HCT116 (cell line): ENCODE measurements around the gene ILDR2. TPM values are rescaled to one million over a fixed set of nuclear protein-coding genes. Genes with fewer than 3 reads are reported as not detected.

Experiments used
- ATAC-seq: fragments of 200-7000 bp; cut with Tn5 transposase; 2 replicates; pipeline ENCODE4 v1.9.1; 2020; ENCODE audit warnings: mild to moderate bottlenecking, moderate library complexity
- BruUV-seq: library from RNA; stranded (reverse); fragments of 400-500 nt; replicated peaks from 2 replicates; lab custom pipeline; 2021; lab: Mats Ljungman, UMichigan
- CTCF ChIA-PET: fragments of 300-600 bp; sonication (Branson Sonifier 250); formaldehyde crosslinking; loops from one replicate; lab custom pipeline; 2021; ENCODE audit warnings: antibody characterized with exemption; lab: Charles Lee
- POLR2A ChIA-PET: fragments of 300-600, 350-600 bp; sonication (Branson Sonifier 250); formaldehyde crosslinking; loops from one replicate; lab custom pipeline; 2021; ENCODE audit warnings: antibody characterized with exemption; lab: Charles Lee
- RAD21 ChIA-PET, 2 experiments: fragments of 300-600 bp; sonication (Branson Sonifier 250); formaldehyde crosslinking; loops; one replicate each; lab custom pipeline; 2023; ENCODE audit warnings: low total read pairs in 2 of 2; ENCODE audit not compliant: uncharacterized antibody in 2 of 2, unreplicated experiment in 2 of 2, low non-redundant PET in 1 of 2; lab: Charles Lee
- DNase-seq: peaks from one replicate; pipeline ENCODE4 v3.0.0-alpha.2; 2010; ENCODE audit warnings: low read depth, low spot score
- H2AFZ ChIP-seq: fragments of 200-600 bp; shearing (Covaris generic), sonication (generic); 2 replicates; pipeline ENCODE4 v1.6.1; 2017; ENCODE audit warnings: low read depth, mixed run types, mixed read lengths, antibody characterized with exemption, low read length; ENCODE audit not compliant: poor library complexity, severe bottlenecking
- H3K27ac ChIP-seq: 2 replicates; pipeline ENCODE4 v1.5.1; 2012; ENCODE audit warnings: low read depth, low read length
- H3K27me3 ChIP-seq: fragments of 200-600 bp; sonication (generic); 2 replicates; pipeline ENCODE4 v1.6.1; 2016; ENCODE audit warnings: mixed run types, low read length, mixed read lengths; ENCODE audit not compliant: insufficient read depth
- H3K36me3 ChIP-seq, 2 experiments: fragments of 200-500 bp in 1 of 2; fragments of 200-600 bp in 1 of 2; sonication (Bioruptor generic) in 1 of 2; sonication (generic) in 1 of 2; 2 replicates each; pipeline versions ENCODE4 v1.5.1 to v1.6.1; 2014 to 2016; ENCODE audit warnings: low read length in 2 of 2, inconsistent platforms in 1 of 2, mixed read lengths in 1 of 2, mixed run types in 1 of 2; ENCODE audit not compliant: insufficient read depth in 2 of 2, control insufficient read depth in 1 of 2
- H3K4me1 ChIP-seq, 2 experiments: fragments of 200-600 bp in 1 of 2; sonication (generic) in 1 of 2; 2 replicates each; pipeline versions ENCODE4 v1.5.1 to v1.6.1; 2012 to 2017; ENCODE audit warnings: low read length in 2 of 2, inconsistent platforms in 1 of 2, mild to moderate bottlenecking in 1 of 2, mixed read lengths in 1 of 2, mixed run types in 1 of 2, moderate library complexity in 1 of 2; ENCODE audit not compliant: insufficient read depth in 2 of 2, control insufficient read depth in 1 of 2
- H3K4me2 ChIP-seq: fragments of 200-600 bp; sonication (generic); 2 replicates; pipeline ENCODE4 v1.6.1; 2017; ENCODE audit warnings: mixed run types, low read length, mixed read lengths
- H3K4me3 ChIP-seq, 2 experiments: fragments of 200-600 bp in 1 of 2; sonication (generic) in 1 of 2; replicated peaks in 1 of 2; 2 replicates each; pipeline ENCODE4 v1.5.1; 2011 to 2016; ENCODE audit warnings: low read length in 2 of 2, control low read depth in 1 of 2, low read depth in 1 of 2, mild to moderate bottlenecking in 1 of 2, mixed read lengths in 1 of 2, mixed run types in 1 of 2
- H3K79me2 ChIP-seq: fragments of 200-600 bp; sonication (generic); 2 replicates; pipeline ENCODE4 v1.6.1; 2017; ENCODE audit warnings: mild to moderate bottlenecking, mixed run types, low read length, moderate library complexity, mixed read lengths; ENCODE audit not compliant: insufficient read depth
- H3K9ac ChIP-seq: fragments of 200-600 bp; sonication (generic); 2 replicates; pipeline ENCODE4 v1.6.1; 2016; ENCODE audit warnings: low read length, mixed read lengths
- H3K9me2 ChIP-seq: fragments of 200-600 bp; sonication (generic), shearing (Covaris generic); 2 replicates; pipeline ENCODE4 v1.6.1; 2017; ENCODE audit warnings: mixed run types, mild to moderate bottlenecking, moderate library complexity; ENCODE audit not compliant: insufficient read depth
- H3K9me3 ChIP-seq, 2 experiments: fragments of 200-500 bp in 1 of 2; fragments of 200-600 bp in 1 of 2; sonication (Bioruptor generic) in 1 of 2; sonication (generic) in 1 of 2; 2 replicates each; pipeline ENCODE4 v1.6.1; 2014 to 2017; ENCODE audit warnings: low read length in 2 of 2, mixed read lengths in 2 of 2, inconsistent platforms in 1 of 2, low read depth in 1 of 2, mild to moderate bottlenecking in 1 of 2, mixed run types in 1 of 2, moderate library complexity in 1 of 2; ENCODE audit not compliant: control insufficient read depth in 1 of 2, insufficient read depth in 1 of 2
- H4K20me1 ChIP-seq: fragments of 200-600 bp; sonication (generic), shearing (Covaris generic); 2 replicates; pipeline ENCODE4 v1.6.1; 2017; ENCODE audit warnings: mixed run types, mild to moderate bottlenecking, moderate library complexity; ENCODE audit not compliant: insufficient read depth
- ATF3 ChIP-seq: IDR thresholded peaks from 2 replicates; pipeline ENCODE4 v1.6.1; 2012
- CBX3 ChIP-seq: IDR thresholded peaks from 2 replicates; pipeline ENCODE4 v1.6.1; 2012; ENCODE audit warnings: low read depth
- CEBPB ChIP-seq: IDR thresholded peaks from 2 replicates; pipeline ENCODE4 v1.6.1; 2012; ENCODE audit warnings: low read depth
- EGR1 ChIP-seq: IDR thresholded peaks from 2 replicates; pipeline ENCODE4 v1.6.1; 2012; ENCODE audit warnings: low read depth
- EZH2 ChIP-seq: fragments of 200-600 bp; sonication (generic); IDR thresholded peaks from 2 replicates; pipeline ENCODE4 v1.6.1; 2017; ENCODE audit warnings: antibody characterized with exemption, mixed run types
- EZH2phosphoT487 ChIP-seq: fragments of 200-600 bp; IDR thresholded peaks from 2 replicates; pipeline ENCODE4 v1.6.1; 2018; ENCODE audit warnings: antibody characterized with exemption, borderline replicate concordance
- FOSL1 ChIP-seq: IDR thresholded peaks from 2 replicates; pipeline ENCODE4 v1.6.1; 2012; ENCODE audit warnings: low read depth
- JUND ChIP-seq: IDR thresholded peaks from 2 replicates; pipeline ENCODE4 v1.6.1; 2012
- POLR2AphosphoS5 ChIP-seq: IDR thresholded peaks from 2 replicates; pipeline ENCODE4 v1.6.1; 2011; ENCODE audit warnings: mild to moderate bottlenecking, low read depth, low read length, moderate library complexity
- SIN3A ChIP-seq: IDR thresholded peaks from 2 replicates; pipeline ENCODE4 v1.6.1; 2012; ENCODE audit warnings: low read depth
- SP1 ChIP-seq: IDR thresholded peaks from 2 replicates; pipeline ENCODE4 v1.6.1; 2012; ENCODE audit warnings: low read depth
- SRF ChIP-seq: IDR thresholded peaks from 2 replicates; pipeline ENCODE4 v1.6.1; 2012; ENCODE audit warnings: low read depth
- TCF7L2 ChIP-seq: IDR thresholded peaks from 2 replicates; pipeline ENCODE4 v1.7.0; 2011; ENCODE audit warnings: borderline replicate concordance, inconsistent platforms; ENCODE audit not compliant: insufficient read depth, insufficient read length; ENCODE audit errors: extremely low read depth
- YY1 ChIP-seq: IDR thresholded peaks from 2 replicates; pipeline ENCODE4 v1.6.1; 2011; ENCODE audit warnings: low read length, low read depth, moderate library complexity, mild to moderate bottlenecking; ENCODE audit not compliant: insufficient replicate concordance; ENCODE audit errors: extremely low read depth
- ZFX ChIP-seq: fragments of 450-650 bp; IDR thresholded peaks from 2 replicates; pipeline ENCODE4 v1.6.1; 2017
- ZNF274 ChIP-seq: fragments of 200-500 bp; sonication (Bioruptor generic); IDR thresholded peaks from 2 replicates; pipeline ENCODE4 v1.6.1; 2014; ENCODE audit warnings: mild to moderate bottlenecking, low read depth, low read length, inconsistent platforms
- intact Hi-C: fragments of 100-400 bp; cut with micrococcal nuclease; formaldehyde crosslinking; loops from 2 replicates; pipeline ENCODE4 v1.10.0; 2022
- total RNA-seq: library from RNA; stranded (reverse); gene quantifications from one replicate; pipeline ENCODE4 v1.2.1, GENCODE V29; 2021; ENCODE audit not compliant: unreplicated experiment
- TF ChIP-seq, protein P1 (sequence below): IDR thresholded peaks from 2 replicates; pipeline ENCODE4 v1.6.1; 2012

The ILDR2 gene
- total RNA-seq, 1 experiment from 2014 or later = 2.4 TPM

DNA sequence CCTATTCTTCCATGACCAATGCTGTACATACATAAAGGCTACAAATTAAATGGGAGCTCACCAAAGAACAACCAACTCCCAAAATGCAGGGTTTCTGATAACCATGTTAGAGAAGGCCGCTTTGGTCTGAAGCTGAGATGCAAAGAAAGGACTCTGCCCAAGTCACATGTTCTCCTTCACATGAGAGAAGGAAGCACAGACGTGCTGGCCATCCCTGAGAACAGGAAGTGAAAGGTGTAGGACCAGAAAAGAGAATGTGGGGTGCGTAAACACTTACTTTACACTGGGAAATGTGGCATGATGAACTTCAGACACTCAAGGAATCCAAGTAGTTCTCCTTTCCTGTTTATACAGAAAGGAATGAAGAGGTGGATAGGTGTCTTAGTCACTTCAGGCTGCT lies 67.6 kb downstream of the ILDR2 start:
- H3K9ac ChIP-seq = no peak overlapping the region
- ATAC-seq = no peak
- no peak for DNase-seq
- no peak overlapping the region for H3K27ac ChIP-seq
- POLR2A ChIA-PET = interaction anchor here (2.1 kb wide), 1 partner anchor 150 kb away, joined by 6 read pairs; no protein-coding TSS in a partner anchor
- H3K9me2 ChIP-seq = no peaks in the 10 kb centered on the region
- no peak overlapping the region for H3K4me2 ChIP-seq
- no peaks in the 10 kb centered on the region for H3K36me3 ChIP-seq
- no peak overlapping the region for H3K4me3 ChIP-seq
- no peaks in the 10 kb centered on the region for H3K9me3 ChIP-seq
- no peaks in the 10 kb centered on the region for H3K79me2 ChIP-seq
- H3K27me3 ChIP-seq = no peaks in the 10 kb centered on the region
- H4K20me1 ChIP-seq = no peaks in the 10 kb centered on the region
- H2AFZ ChIP-seq = no peak overlapping the region
- peaks cover 0 to 8% of the 10 kb centered on the region in 2 experiments; a peak in 3 of 4 replicates for H3K4me1 ChIP-seq
- RAD21 ChIA-PET = no interaction called here
- BruUV-seq = no TSS peak
- CTCF ChIA-PET = interaction anchor here (7.0 kb wide), 1 partner anchor 153 kb away, joined by 324 read pairs; no protein-coding TSS in a partner anchor
- TF ChIP-seq EGR1 = no peak
- TF ChIP-seq ATF3 = no peak
- TF ChIP-seq, protein P1, sequence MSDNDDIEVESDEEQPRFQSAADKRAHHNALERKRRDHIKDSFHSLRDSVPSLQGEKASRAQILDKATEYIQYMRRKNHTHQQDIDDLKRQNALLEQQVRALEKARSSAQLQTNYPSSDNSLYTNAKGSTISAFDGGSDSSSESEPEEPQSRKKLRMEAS = no peak
- TF ChIP-seq SIN3A = no peak
- TF ChIP-seq EZH2 = no peak
- no peak for TF ChIP-seq ZFX
- no peak for TF ChIP-seq SP1
- TF ChIP-seq POLR2AphosphoS5 = no peak
- TF ChIP-seq JUND = no peak
- no peak for TF ChIP-seq ZNF274
- intact Hi-C loops = no loop called here

DNA sequence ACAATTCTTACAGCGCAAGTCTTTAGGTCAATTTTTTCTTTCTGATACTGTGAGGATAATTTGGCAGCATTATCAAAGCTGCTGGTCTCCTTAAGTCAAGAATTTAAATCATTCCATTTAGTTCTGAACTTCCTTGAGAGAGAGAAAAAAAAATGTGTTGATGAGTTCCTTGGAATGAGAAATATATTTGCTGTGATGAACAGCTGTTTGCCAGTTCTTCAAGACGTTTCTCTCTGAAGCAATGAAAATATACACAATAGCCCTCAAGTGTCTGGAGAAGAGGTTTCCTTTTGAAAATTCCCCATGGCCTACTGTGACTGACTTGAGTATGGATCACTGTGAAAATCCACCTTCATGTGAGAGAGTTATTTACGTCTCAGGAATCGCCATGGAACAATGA lies 68.3 kb downstream of the ILDR2 start:
- TF ChIP-seq JUND (no peak), TCF7L2 (no peak), ZFX (no peak), SRF (no peak), CEBPB (no peak), EZH2phosphoT487 (no peak), FOSL1 (no peak), CBX3 (no peak), YY1 (no peak), ATF3 (no peak)
- TF ChIP-seq, all 23 proteins: peak for 0
- Histone ChIP-seq H3K36me3 (no peaks in the 10 kb centered on the region), H3K4me1 (peaks cover 0 to 12% of the 10 kb centered on the region in 2 experiments; a peak in 3 of 4 replicates), H3K27me3 (no peaks in the 10 kb centered on the region), H3K9ac (no peak overlapping the region), H3K9me2 (no peaks in the 10 kb centered on the region), H3K27ac (no peak overlapping the region), H3K4me2 (no peak overlapping the region), H2AFZ (no peak overlapping the region), H4K20me1 (no peaks in the 10 kb centered on the region), H3K4me3 (no peak overlapping the region), H3K79me2 (no peaks in the 10 kb centered on the region), H3K9me3 (no peaks in the 10 kb centered on the region)
- no TSS peak for BruUV-seq
- CTCF ChIA-PET = interaction anchor here (7.0 kb wide), 1 partner anchor 154 kb away, joined by 324 read pairs; no protein-coding TSS in a partner anchor
- RAD21 ChIA-PET = no interaction called here
- DNase-seq (no peak), ATAC-seq (no peak)
- intact Hi-C loops = no loop called here
- POLR2A ChIA-PET = no interaction called here
